Thoracic aorta (tissue), 2 donors: ENCODE data around the gene GJC3. TPM values are rescaled to one million over a fixed set of nuclear protein-coding genes. Genes with fewer than 3 reads are reported as not detected.
"Not testable (repeated sequence)": the region's sequence is repeated elsewhere in the genome, so short reads cannot be mapped to it uniquely, and the experiment has no call there.

Experiments
- ATAC-seq: fragments of 150-250 bp; one replicate; pipeline ENCODE4 v1.8.0; 2017; ENCODE audit warnings: low read depth; ENCODE audit not compliant: insufficient number of reproducible peaks, low FRiP score
- DNase-seq: peaks from one replicate; pipeline ENCODE4 v3.0.0-alpha.2; 2020; ENCODE audit warnings: low spot score
- H3K27ac ChIP-seq, 2 donors: fragments of 200-600 bp; sonication (generic); 1 replicate in 1 of 2; 2 replicates in 1 of 2; pipeline ENCODE4 v1.5.1; 2016; ENCODE audit warnings: mild to moderate bottlenecking in 2 of 2, moderate library complexity in 2 of 2
- H3K27me3 ChIP-seq: fragments of 200-600 bp; sonication (generic); replicated peaks from 2 replicates; pipeline ENCODE4 v1.6.0; 2016; ENCODE audit warnings: mild to moderate bottlenecking; ENCODE audit not compliant: insufficient read depth
- H3K36me3 ChIP-seq: fragments of 200-600 bp; sonication (generic); one replicate; pipeline ENCODE4 v1.5.1; 2016
- H3K4me1 ChIP-seq, 2 donors: fragments of 200-600 bp; sonication (generic); 1 replicate in 1 of 2; 2 replicates in 1 of 2; pipeline versions ENCODE4 v1.5.1 to v1.6.0; 2016; ENCODE audit warnings: low read depth in 2 of 2, mild to moderate bottlenecking in 1 of 2; ENCODE audit not compliant: control insufficient read depth in 1 of 2
- H3K4me3 ChIP-seq: fragments of 200-600 bp; sonication (generic); 2 replicates; pipeline ENCODE4 v1.5.1; 2016; ENCODE audit warnings: mild to moderate bottlenecking
- H3K9me3 ChIP-seq: fragments of 200-600 bp; sonication (generic); 2 replicates; pipeline ENCODE4 v1.5.1; 2016
- CTCF ChIP-seq: fragments of 200-600 bp; sonication (generic); IDR thresholded peaks from one replicate; pipeline ENCODE4 v1.5.1; 2019; ENCODE audit warnings: antibody characterized with exemption
- total RNA-seq, 2 donors: library from RNA; depleted of rRNA; stranded (reverse); fragments of >200 nt; gene quantifications; one replicate each; pipeline versions ENCODE4 v1.1.0 to v1.2.3, GENCODE V29; 2016

Gene GJC3
- total RNA-seq, 2 donors from 2014 or later = 2.6 TPM; not detected in 1

GRCh38 chr7:99971242-99971641 lies 41.8 kb upstream of the GJC3 start:
- no peaks in the 10 kb centered on the region for H3K27me3 ChIP-seq
- H3K27ac ChIP-seq = no peak overlapping the region
- no peak overlapping the region for H3K4me3 ChIP-seq
- no peaks in the 10 kb centered on the region for H3K9me3 ChIP-seq
- no peak for ATAC-seq
- TF ChIP-seq CTCF = no peak
- no peak for DNase-seq
- H3K4me1 ChIP-seq = no peaks in the 10 kb centered on the region
- H3K36me3 ChIP-seq = no peaks in the 10 kb centered on the region

GRCh38 chr7:99969813-99970212 lies 40.4 kb upstream of the GJC3 start:
- not testable (repeated sequence) for ATAC-seq, DNase-seq, H3K9me3 ChIP-seq, H3K4me3 ChIP-seq, H3K27me3 ChIP-seq, H3K4me1 ChIP-seq, H3K36me3 ChIP-seq, H3K27ac ChIP-seq

- no peak for DNase-seq
- Histone ChIP-seq H3K4me1 (no peaks in the 10 kb centered on the region), H3K27me3 (no peaks in the 10 kb centered on the region), H3K4me3 (no peak overlapping the region), H3K27ac (no peak overlapping the region), H3K9me3 (no peaks in the 10 kb centered on the region), H3K36me3 (no peaks in the 10 kb centered on the region)
- no peak for TF ChIP-seq CTCF
- ATAC-seq = no peak
Measured at GRCh38 chr7:99969298-99969697, 39.9 kb upstream of the GJC3 start.

- no peaks in the 10 kb centered on the region for H3K4me1 ChIP-seq
- no peak for TF ChIP-seq CTCF
- H3K9me3 ChIP-seq = no peaks in the 10 kb centered on the region
- H3K27me3 ChIP-seq = peaks cover 8% of the 10 kb centered on the region
- H3K4me3 ChIP-seq = no peak overlapping the region
- H3K36me3 ChIP-seq = no peaks in the 10 kb centered on the region
- no peak overlapping the region for H3K27ac ChIP-seq
- ATAC-seq (no peak), DNase-seq (no peak)
Measured at GRCh38 chr7:99958564-99959227, 29.3 kb upstream of the GJC3 start.

GRCh38 chr7:99955247-99955646 lies 25.8 kb upstream of the GJC3 start:
- DNase-seq = no peak
- H3K27me3 ChIP-seq = no peaks in the 10 kb centered on the region
- no peaks in the 10 kb centered on the region for H3K9me3 ChIP-seq
- no peaks in the 10 kb centered on the region for H3K36me3 ChIP-seq
- TF ChIP-seq CTCF = no peak
- no peak overlapping the region for H3K4me3 ChIP-seq
- no peaks in the 10 kb centered on the region for H3K4me1 ChIP-seq
- ATAC-seq = no peak
- H3K27ac ChIP-seq = no peak overlapping the region

GRCh38 chr7:99954643-99955042 lies 25.2 kb upstream of the GJC3 start:
- H3K27ac ChIP-seq, ATAC-seq, H3K36me3 ChIP-seq, H3K4me3 ChIP-seq, H3K9me3 ChIP-seq, H3K27me3 ChIP-seq, H3K4me1 ChIP-seq, DNase-seq: not testable (repeated sequence)
